ENCODE results near the gene CCDC93.

The CCDC93 gene

GRCh38 chr2:117985092-117985491 lies 28.8 kb downstream of the CCDC93 start:
- DNase-seq, result no peak

- no peak for DNase-seq
Measured at GRCh38 chr2:117984208-117984607, 29.7 kb downstream of the CCDC93 start.

DNA sequence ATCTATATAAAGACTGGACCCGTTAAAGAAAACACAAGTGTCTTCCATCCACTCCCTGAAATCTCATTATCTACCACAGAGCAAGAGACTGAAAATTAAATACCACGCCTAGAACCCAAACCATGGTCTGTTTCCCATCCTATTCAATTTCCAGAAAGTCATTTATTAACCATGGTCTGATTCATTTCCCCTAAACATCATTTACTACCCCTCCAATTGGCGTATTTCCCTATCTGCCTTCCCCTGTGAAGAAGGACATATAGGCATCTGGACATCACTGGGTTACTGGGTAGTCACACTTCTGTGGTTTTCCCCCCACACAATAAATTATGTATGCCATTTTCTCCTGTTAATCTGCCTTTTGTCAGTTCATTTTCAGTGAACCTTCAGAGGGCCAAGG lies 30.8 kb downstream of the CCDC93 start:
- DNase-seq, result peak; percentile 8

- no peak for DNase-seq
Measured at GRCh38 chr2:117982376-117983033, 31.4 kb downstream of the CCDC93 start.

DNA sequence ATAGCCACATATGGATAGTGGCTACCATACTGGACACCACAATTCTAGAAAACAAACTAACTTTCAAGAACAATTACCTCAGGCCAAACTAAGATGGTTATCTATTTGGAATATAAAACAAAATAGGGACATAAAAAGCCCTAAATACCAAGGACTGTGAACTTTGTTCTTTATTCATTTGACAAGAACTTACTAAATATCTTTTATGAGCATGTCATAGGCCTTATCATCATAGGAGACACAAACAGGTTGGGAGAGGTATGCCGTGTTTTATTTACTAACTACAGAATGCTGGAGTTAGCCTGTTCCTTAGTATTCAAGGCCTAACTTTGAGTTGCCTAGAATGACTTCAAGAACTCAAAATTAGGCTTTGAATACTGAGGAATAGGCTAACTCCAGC lies 32.1 kb downstream of the CCDC93 start:
- DNase-seq, result no peak

- peak; percentile 72 for DNase-seq
Measured at GRCh38 chr2:117980783-117981676, 32.8 kb downstream of the CCDC93 start.

GRCh38 chr2:117979911-117980701 lies 33.8 kb downstream of the CCDC93 start:
- peak; percentile 17 for DNase-seq

DNA sequence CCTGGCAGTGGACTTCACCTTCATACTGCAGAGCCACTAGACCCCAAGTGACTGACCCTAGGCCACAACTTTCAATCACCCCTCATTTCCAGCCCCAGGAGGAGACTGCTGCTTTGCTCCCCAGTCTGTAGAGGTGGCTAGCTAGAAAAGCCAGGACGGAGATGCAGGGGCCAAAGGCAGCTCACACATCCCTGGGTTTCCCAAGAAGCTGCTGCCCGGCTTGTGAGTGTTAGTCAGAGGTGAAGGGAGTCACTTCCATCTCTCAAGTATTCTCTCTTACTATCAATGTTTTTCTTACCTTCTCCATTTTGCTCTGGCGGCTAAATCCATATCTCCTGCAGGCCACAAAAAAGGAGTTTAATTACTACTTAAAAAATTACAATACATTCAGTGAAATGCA lies 36.2 kb downstream of the CCDC93 start:
- no peak for DNase-seq

- DNase-seq, result no peak
Measured at GRCh38 chr2:117976581-117976980, 37.3 kb downstream of the CCDC93 start.

DNA sequence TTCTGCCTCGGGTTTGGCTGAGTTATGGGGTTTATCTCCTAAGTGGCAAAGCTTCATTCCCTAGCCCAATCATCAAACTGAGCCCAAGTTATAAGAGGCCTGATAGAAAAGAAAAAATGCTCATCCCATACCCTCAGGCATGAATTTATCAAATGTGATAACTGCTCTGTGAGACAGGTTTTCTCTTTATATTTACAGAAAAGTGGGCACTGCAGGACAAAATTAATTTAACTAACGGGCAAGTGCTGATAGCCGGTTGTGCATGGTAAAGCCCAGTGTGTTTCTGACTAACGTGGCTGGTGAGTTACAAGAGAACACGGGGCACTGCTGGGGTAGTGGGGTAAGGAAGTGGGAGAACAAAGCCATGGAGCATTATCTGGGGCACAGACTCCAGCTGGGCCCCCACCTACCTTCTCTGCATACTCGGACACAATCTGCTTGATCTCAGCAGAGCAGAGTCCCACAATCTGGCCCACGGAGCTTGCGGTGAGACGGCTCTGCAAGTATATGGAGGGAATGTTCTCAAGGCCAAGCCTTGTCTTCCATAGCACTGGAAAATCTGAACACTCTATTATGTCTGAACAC lies 40.3 kb downstream of the CCDC93 start:
- no peak for DNase-seq

DNA sequence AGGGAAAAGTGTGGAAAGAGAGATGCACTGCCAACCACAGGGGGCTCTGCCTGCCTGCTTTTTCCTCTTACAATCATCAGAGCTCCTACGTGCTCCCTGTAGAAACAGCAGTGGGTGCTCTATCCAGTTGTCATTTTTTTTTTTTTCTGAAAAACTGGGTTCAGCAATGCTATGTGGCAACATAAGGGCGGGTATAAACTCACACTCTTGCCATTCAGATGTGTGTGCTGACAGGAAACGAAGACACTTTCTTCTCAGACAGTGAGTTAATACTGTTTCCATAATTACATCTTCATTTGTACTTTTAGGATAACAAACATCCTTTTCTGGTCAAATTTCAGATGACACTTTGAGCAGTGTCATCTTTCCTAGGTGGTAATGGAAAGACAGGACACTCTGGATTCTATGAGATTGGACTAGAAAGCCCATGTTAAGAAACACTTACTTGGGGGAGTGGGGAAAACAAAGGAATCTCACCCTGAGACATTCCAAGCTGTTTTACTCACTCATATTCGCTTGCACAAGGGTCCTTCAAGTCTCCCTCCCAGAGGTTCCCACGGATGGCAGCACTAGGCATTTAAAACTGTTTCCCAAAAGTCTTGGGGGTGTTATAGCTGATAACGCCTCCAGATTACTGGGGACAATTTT lies 41.3 kb downstream of the CCDC93 start:
- no peak for DNase-seq

GRCh38 chr2:117968722-117969121 lies 45.1 kb downstream of the CCDC93 start:
- DNase-seq, result no peak

DNA sequence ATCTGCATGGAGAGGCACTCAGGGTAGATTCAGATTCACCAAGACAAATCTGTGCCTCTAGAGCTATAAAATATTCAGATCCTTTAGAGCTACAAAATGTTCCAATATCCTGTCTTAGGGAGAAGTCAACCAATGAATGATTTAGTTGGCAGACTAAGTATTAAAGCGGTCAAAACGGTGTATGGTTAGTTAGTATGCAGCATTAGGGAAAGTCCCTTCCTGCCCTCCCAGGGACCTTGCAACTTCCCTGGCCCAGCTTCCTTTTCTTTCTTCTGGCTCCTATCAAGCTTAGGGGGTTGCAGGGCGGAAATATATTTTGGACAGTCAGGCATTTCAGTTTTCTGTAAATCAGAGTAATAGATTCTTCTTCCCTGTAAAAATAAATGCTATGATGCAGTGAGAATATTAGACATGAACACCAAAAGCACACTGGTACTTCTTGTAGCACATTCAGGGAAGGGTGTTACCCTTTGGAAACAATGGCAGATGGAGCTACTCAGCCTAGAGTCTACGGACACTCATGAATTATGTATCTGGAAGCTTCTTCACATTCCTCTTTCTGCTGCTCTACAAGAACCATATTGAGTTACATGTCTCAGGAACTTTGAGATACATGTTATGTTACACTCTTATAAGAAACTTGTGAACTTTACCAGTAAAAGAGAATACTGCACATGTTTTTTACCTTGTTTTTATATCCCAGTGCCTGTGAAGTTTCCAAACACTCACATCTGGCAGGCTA lies 45.7 kb downstream of the CCDC93 start:
- DNase-seq, result no peak

- DNase-seq, result no peak
Measured at GRCh38 chr2:117963446-117963845, 50.4 kb downstream of the CCDC93 start.

GRCh38 chr2:117961201-117961600 lies 52.7 kb downstream of the CCDC93 start:
- no peak for DNase-seq

GRCh38 chr2:117960231-117960630 lies 53.6 kb downstream of the CCDC93 start:
- DNase-seq, result no peak

DNA sequence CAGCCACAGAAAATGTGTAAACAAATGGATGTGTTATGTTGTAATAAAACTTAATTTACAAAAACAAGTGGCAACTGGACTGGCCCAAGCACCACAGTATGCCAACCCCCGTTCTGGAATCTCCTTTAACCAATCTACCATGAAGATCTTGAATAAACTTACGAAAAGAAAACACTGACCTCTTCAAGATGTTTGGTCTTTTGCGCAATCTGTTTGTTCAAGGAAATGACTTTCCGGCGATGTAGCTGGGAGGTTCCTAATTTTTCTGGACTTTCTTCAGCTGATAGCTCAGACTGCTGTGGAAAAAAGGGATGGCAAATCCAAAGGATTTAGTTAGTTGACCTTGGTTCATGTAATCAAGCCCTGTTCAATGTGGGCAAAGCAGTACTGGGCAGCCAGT lies 55.7 kb downstream of the CCDC93 start:
- no peak for DNase-seq

- no peak for DNase-seq
Measured at GRCh38 chr2:117957616-117958015, 56.3 kb downstream of the CCDC93 start.

DNA sequence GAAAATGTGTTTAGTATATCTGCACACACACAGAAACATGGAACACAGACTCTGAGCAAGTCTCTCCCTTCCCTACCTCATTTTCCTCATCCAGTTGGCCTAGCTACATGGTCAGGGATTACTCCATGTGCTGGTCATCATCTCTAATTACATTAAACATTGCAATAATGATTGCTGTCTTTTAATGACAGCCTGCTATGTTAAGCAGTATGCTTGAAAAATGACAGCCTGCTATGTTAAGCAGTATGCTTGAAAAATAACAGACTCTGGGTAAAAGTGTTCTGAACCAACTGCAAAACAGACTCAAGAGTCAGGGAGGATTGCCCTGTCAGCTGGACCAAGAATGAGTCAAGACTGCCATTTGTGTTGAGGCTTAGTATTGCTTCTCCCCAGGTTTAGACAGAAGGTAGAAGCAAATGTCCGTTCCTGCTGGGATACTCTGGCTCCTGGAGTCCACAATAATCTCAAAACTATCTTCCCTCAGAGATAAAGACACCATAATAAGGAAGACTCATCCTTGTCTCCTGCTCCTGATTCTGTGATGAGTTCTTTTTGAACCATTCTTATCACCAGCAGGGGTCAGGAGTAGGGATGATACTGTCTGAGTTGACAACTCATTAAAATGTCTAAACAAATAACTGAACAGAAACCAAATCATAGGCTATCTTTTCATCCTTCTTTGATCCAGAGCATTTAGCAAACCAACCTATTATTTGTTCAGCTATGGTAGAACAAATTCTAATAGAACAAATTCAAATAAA lies 57.7 kb downstream of the CCDC93 start:
- no peak for DNase-seq

DNA sequence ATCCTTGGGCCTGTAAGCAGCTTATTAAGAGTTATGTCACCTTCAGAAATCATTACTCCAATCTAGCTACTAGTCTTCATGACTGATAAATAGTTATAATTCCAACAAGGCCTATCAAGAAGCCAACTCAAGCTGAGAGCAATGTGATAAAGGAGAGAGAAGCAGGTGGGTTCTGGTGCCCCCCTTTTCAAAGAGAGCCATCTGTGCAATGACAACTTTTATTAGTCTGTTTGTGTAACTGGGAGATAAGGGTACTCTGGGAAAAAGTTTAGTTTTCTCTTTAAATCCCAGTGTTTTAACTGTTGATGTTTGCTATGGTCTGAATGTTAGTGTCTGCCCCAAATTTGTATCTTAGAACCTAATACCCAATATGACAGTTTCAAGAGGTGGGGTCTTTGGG lies 60.6 kb downstream of the CCDC93 start:
- DNase-seq, result no peak

DNA sequence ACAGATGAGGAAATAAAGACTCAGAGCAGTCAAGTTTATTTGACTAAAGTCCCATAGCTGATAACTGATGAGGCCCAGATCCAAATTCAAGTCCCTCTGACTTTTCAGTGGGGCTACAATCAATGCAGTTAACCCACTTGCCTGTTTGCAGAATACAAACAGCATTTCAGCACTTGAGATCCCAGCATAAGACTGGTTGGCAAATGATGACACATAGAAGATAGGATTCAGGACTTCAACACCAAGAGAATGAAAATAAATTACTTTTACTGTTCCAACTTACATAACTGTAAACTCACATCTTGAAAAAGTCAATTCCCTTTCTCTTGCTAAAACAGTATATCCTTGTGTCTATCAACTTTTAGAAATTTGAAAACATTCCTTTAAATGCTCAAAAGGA lies 61.2 kb downstream of the CCDC93 start:
- DNase-seq, result no peak

All from MV-4-11 (cell line).